CD14-positive monocyte (primary cell): ENCODE data around the gene PSAPL1. TPM values are rescaled to one million over a fixed set of nuclear protein-coding genes. Genes with fewer than 3 reads are reported as not detected.

Experiments used
- DNase-seq, 3 donors: peaks; one replicate each; pipeline ENCODE4 v3.0.0-alpha.2; 2011 to 2022
- H2AFZ ChIP-seq: 2 replicates; pipeline ENCODE4 v1.6.0; 2012; ENCODE audit warnings: mild to moderate bottlenecking, low read depth, low read length, inconsistent platforms; ENCODE audit not compliant: insufficient read depth, poor library complexity, severe bottlenecking
- H3K27ac ChIP-seq, 2 donors: 1 replicate in 1 of 2; 2 replicates in 1 of 2; pipeline ENCODE4 v1.5.1; 2012 to 2013; ENCODE audit warnings: low read length in 2 of 2, control low read depth in 1 of 2, inconsistent platforms in 1 of 2, low read depth in 1 of 2, mild to moderate bottlenecking in 1 of 2
- H3K27me3 ChIP-seq, 2 donors: one replicate each; pipeline versions ENCODE4 v1.6.0 to v1.6.1; 2011 to 2013; ENCODE audit warnings: low read length in 2 of 2; ENCODE audit not compliant: control insufficient read depth in 2 of 2, insufficient read depth in 2 of 2
- H3K36me3 ChIP-seq, 2 donors: replicated peaks in 1 of 2; 1 replicate in 1 of 2; 2 replicates in 1 of 2; pipeline versions ENCODE4 v1.5.1 to v1.6.1; 2012 to 2013; ENCODE audit warnings: low read length in 2 of 2, control low read depth in 1 of 2, inconsistent platforms in 1 of 2, mild to moderate bottlenecking in 1 of 2; ENCODE audit not compliant: insufficient read depth in 2 of 2, control insufficient read depth in 1 of 2
- H3K4me1 ChIP-seq, 2 donors: 1 replicate in 1 of 2; 2 replicates in 1 of 2; pipeline versions ENCODE4 v1.5.1 to v1.6.1; 2012 to 2013; ENCODE audit warnings: low read length in 2 of 2, control low read depth in 1 of 2, inconsistent platforms in 1 of 2, mild to moderate bottlenecking in 1 of 2, moderate library complexity in 1 of 2; ENCODE audit not compliant: insufficient read depth in 2 of 2, control insufficient read depth in 1 of 2
- H3K4me2 ChIP-seq: replicated peaks from 2 replicates; pipeline ENCODE3; 2012; ENCODE audit warnings: low read length, moderate library complexity, mild to moderate bottlenecking; ENCODE audit not compliant: poor library complexity, severe bottlenecking; ENCODE audit errors: extremely low read depth
- H3K4me3 ChIP-seq, 3 experiments: fragments of 200-600 bp in 1 of 3; sonication (generic) in 1 of 3; replicated peaks in 1 of 3; 1 replicate in 2 of 3; 2 replicates in 1 of 3; pipeline ENCODE4 v1.5.1; 2011 to 2013; ENCODE audit warnings: low read length in 3 of 3, mild to moderate bottlenecking in 3 of 3, control low read depth in 2 of 3, low read depth in 2 of 3, inconsistent platforms in 1 of 3, moderate library complexity in 1 of 3
- H3K79me2 ChIP-seq: 2 replicates; pipeline ENCODE4 v1.6.0; 2012; ENCODE audit warnings: mild to moderate bottlenecking, control low read depth, inconsistent platforms, low read length, moderate library complexity; ENCODE audit not compliant: insufficient read depth
- H3K9ac ChIP-seq: 2 replicates; pipeline ENCODE4 v1.6.0; 2017; ENCODE audit warnings: low read length, mild to moderate bottlenecking; ENCODE audit not compliant: insufficient read depth, poor library complexity, severe bottlenecking
- H3K9me3 ChIP-seq, 2 donors: replicated peaks in 1 of 2; 1 replicate in 1 of 2; 2 replicates in 1 of 2; pipeline versions ENCODE4 v1.5.1 to v1.6.1; 2012 to 2013; ENCODE audit warnings: low read length in 2 of 2, control low read depth in 1 of 2; ENCODE audit not compliant: control insufficient read depth in 1 of 2, insufficient read depth in 1 of 2
- H4K20me1 ChIP-seq: 2 replicates; pipeline ENCODE4 v1.6.0; 2012; ENCODE audit warnings: mild to moderate bottlenecking, low read length, control low read depth, moderate library complexity; ENCODE audit not compliant: insufficient read depth
- H3K27ac Mint-ChIP-seq, 7 donors: one replicate each; pipeline ENCODE4 v1.8.0; 2020; ENCODE audit warnings: mild to moderate bottlenecking in 7 of 7, mixed read lengths in 7 of 7, moderate library complexity in 6 of 7, inconsistent platforms in 2 of 7
- H3K27me3 Mint-ChIP-seq, 3 donors: one replicate each; pipeline ENCODE4 v1.8.0; 2021 to 2022; ENCODE audit warnings: low read depth in 3 of 3, mild to moderate bottlenecking in 3 of 3, mixed read lengths in 3 of 3, moderate library complexity in 3 of 3, inconsistent platforms in 1 of 3
- H3K36me3 Mint-ChIP-seq, 2 donors: one replicate each; pipeline ENCODE4 v1.8.0; 2020; ENCODE audit warnings: mixed read lengths in 2 of 2, inconsistent platforms in 1 of 2, mild to moderate bottlenecking in 1 of 2
- H3K4me1 Mint-ChIP-seq: one replicate; pipeline ENCODE4 v1.8.0; 2020; ENCODE audit warnings: mild to moderate bottlenecking, mixed read lengths
- H3K4me3 Mint-ChIP-seq, 2 donors: one replicate each; pipeline ENCODE4 v1.8.0; 2020; ENCODE audit warnings: mild to moderate bottlenecking in 2 of 2, mixed read lengths in 2 of 2, moderate library complexity in 1 of 2
- H3K9me3 Mint-ChIP-seq, 7 donors: one replicate each; pipeline ENCODE4 v1.8.0; 2020 to 2022; ENCODE audit warnings: mixed read lengths in 7 of 7, mild to moderate bottlenecking in 6 of 7, moderate library complexity in 6 of 7, inconsistent platforms in 2 of 7
- WGBS: methylation state at CpG from one replicate; pipeline ENCODE4 v1.1.5; 2013; ENCODE audit warnings: missing lambda C conversion rate; ENCODE audit not compliant: insufficient coverage; 5-methylcytosine and 5-hydroxymethylcytosine counted together
- intact Hi-C, 2 donors: fragments of 100-400 bp; cut with micrococcal nuclease; formaldehyde crosslinking; loops; one replicate each; pipeline versions ENCODE4 v1.15.0 to v1.15.1; 2023
- polyA plus RNA-seq, 3 donors: library from polyadenylated mRNA; depleted of rRNA in 1 of 3; unstranded in 2 of 3; stranded (reverse) in 1 of 3; fragments of 300-500 nt in 2 of 3; fragments of >200 nt in 1 of 3; fragmentation: Illumina TruSeq in 2 of 3; gene quantifications; 1 replicate in 2 of 3; 2 replicates in 1 of 3; pipeline ENCODE4 v1.2.3, GENCODE V29; 2012 to 2021
- TF ChIP-seq, protein P1 (sequence below): fragments of 200-600 bp; IDR thresholded peaks from one replicate; pipeline ENCODE4 v1.8.0; 2022; ENCODE audit warnings: antibody characterized with exemption, mild to moderate bottlenecking

Gene PSAPL1
- polyA plus RNA-seq, 3 donors, result not detected

- H3K4me3 ChIP-seq, result no peak overlapping the region
- no peaks in the 10 kb centered on the region for H3K4me1 Mint-ChIP-seq
- intact Hi-C loops, result no loop called here
- no peaks in the 10 kb centered on the region for H3K27me3 ChIP-seq
- no peaks in the 10 kb centered on the region for H3K4me1 ChIP-seq
- H3K9me3 Mint-ChIP-seq, result peaks cover 0 to 6% (median 2%) of the 10 kb centered on the region in 7 donors
- H3K36me3 Mint-ChIP-seq, result no peaks in the 10 kb centered on the region
- H3K27me3 Mint-ChIP-seq, result peaks cover 0 to 5% (median 2%) of the 10 kb centered on the region in 3 donors
- H3K9ac ChIP-seq, result no peak overlapping the region
- H2AFZ ChIP-seq, result no peak overlapping the region
- no peaks in the 10 kb centered on the region for H4K20me1 ChIP-seq
- TF ChIP-seq, protein P1, sequence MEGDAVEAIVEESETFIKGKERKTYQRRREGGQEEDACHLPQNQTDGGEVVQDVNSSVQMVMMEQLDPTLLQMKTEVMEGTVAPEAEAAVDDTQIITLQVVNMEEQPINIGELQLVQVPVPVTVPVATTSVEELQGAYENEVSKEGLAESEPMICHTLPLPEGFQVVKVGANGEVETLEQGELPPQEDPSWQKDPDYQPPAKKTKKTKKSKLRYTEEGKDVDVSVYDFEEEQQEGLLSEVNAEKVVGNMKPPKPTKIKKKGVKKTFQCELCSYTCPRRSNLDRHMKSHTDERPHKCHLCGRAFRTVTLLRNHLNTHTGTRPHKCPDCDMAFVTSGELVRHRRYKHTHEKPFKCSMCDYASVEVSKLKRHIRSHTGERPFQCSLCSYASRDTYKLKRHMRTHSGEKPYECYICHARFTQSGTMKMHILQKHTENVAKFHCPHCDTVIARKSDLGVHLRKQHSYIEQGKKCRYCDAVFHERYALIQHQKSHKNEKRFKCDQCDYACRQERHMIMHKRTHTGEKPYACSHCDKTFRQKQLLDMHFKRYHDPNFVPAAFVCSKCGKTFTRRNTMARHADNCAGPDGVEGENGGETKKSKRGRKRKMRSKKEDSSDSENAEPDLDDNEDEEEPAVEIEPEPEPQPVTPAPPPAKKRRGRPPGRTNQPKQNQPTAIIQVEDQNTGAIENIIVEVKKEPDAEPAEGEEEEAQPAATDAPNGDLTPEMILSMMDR, result no peak
- no peak overlapping the region for H3K27ac Mint-ChIP-seq
- peaks cover 0 to 4% of the 10 kb centered on the region in 2 donors for H3K9me3 ChIP-seq
- no peak overlapping the region for H3K4me3 Mint-ChIP-seq
- H3K4me2 ChIP-seq, result no peak overlapping the region
- H3K79me2 ChIP-seq, result no peaks in the 10 kb centered on the region
- DNase-seq, result no peak
- no peak overlapping the region for H3K27ac ChIP-seq
- 80% methylated on average over 4 of the region's 5 CpGs for WGBS
- no peaks in the 10 kb centered on the region for H3K36me3 ChIP-seq
These were observed 16.2 kb upstream of the PSAPL1 start for GRCh38 chr4:7450775-7451433.

GRCh38 chr4:7448036-7448435 is 13.3 kb upstream of the PSAPL1 start:
- no peaks in the 10 kb centered on the region for H3K4me1 Mint-ChIP-seq
- intact Hi-C loops, result no loop called here

More at GRCh38 chr4:7448036-7448435, 13.3 kb upstream of the PSAPL1 start:
- Histone ChIP-seq H3K27ac (no peak overlapping the region), H4K20me1 (no peaks in the 10 kb centered on the region), H3K36me3 (no peaks in the 10 kb centered on the region), H3K79me2 (no peaks in the 10 kb centered on the region), H2AFZ (no peak overlapping the region), H3K4me3 (no peak overlapping the region), H3K27me3 (no peaks in the 10 kb centered on the region), H3K9me3 (peaks cover 0 to 4% of the 10 kb centered on the region in 2 donors), H3K4me2 (no peak overlapping the region), H3K4me1 (no peaks in the 10 kb centered on the region), H3K9ac (no peak overlapping the region)
- TF ChIP-seq, protein P1, result no peak
- 76% methylated on average over 16 of the region's 16 CpGs for WGBS
- H3K36me3 Mint-ChIP-seq, result no peaks in the 10 kb centered on the region
- no peak overlapping the region for H3K27ac Mint-ChIP-seq
- no peak overlapping the region for H3K4me3 Mint-ChIP-seq
- H3K27me3 Mint-ChIP-seq, result peaks cover 5 to 7% (median 6%) of the 10 kb centered on the region in 3 donors
- peaks cover 0 to 9% (median 2%) of the 10 kb centered on the region in 7 donors for H3K9me3 Mint-ChIP-seq
- no peak for DNase-seq
